Prostate gland (tissue), 2 donors: ENCODE measurements around the gene VEZT.

Source experiments
- POLR2A ChIP-seq: fragments of 450-650 bp; IDR thresholded peaks from one replicate; pipeline ENCODE4 v1.6.1; 2016; ENCODE audit warnings: antibody characterized with exemption, mild to moderate bottlenecking
- TF ChIP-seq, protein P1 (sequence below), 4 experiments: fragments of 200-600 bp in 2 of 4; fragments of 450-650 bp in 2 of 4; sonication (generic) in 2 of 4; IDR thresholded peaks; 1 replicate in 3 of 4; 2 replicates in 1 of 4; pipeline ENCODE4 v1.5.1; 2016 to 2019; ENCODE audit warnings: antibody characterized with exemption in 4 of 4, mild to moderate bottlenecking in 2 of 4, moderate library complexity in 2 of 4

GRCh38 chr12:95237315-95237714, 19.7 kb downstream of the VEZT start:
- TF ChIP-seq, protein P1, sequence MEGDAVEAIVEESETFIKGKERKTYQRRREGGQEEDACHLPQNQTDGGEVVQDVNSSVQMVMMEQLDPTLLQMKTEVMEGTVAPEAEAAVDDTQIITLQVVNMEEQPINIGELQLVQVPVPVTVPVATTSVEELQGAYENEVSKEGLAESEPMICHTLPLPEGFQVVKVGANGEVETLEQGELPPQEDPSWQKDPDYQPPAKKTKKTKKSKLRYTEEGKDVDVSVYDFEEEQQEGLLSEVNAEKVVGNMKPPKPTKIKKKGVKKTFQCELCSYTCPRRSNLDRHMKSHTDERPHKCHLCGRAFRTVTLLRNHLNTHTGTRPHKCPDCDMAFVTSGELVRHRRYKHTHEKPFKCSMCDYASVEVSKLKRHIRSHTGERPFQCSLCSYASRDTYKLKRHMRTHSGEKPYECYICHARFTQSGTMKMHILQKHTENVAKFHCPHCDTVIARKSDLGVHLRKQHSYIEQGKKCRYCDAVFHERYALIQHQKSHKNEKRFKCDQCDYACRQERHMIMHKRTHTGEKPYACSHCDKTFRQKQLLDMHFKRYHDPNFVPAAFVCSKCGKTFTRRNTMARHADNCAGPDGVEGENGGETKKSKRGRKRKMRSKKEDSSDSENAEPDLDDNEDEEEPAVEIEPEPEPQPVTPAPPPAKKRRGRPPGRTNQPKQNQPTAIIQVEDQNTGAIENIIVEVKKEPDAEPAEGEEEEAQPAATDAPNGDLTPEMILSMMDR (IDR thresholded peaks at IDR 0.05), result no peak
- TF ChIP-seq POLR2A, result no peak
